HFFc6 (cell line): Measurements from ENCODE around the gene AP4E1. TPM values are rescaled to one million over a fixed set of nuclear protein-coding genes. Genes with fewer than 3 reads are reported as not detected.
"Not testable (repeated sequence)": the region's sequence is repeated elsewhere in the genome, so short reads cannot be mapped to it uniquely, and the experiment has no call there.

Experiments used
- DNase-seq: peaks from one replicate; pipeline ENCODE4 v3.0.0-alpha.2; 2018
- H3K27ac Mint-ChIP-seq: 2 replicates; pipeline ENCODE4 v1.8.0; 2020; ENCODE audit warnings: mild to moderate bottlenecking, mixed read lengths
- H3K27me3 Mint-ChIP-seq: 2 replicates; pipeline ENCODE4 v1.8.0; 2021; ENCODE audit warnings: mild to moderate bottlenecking, moderate library complexity, mixed read lengths; ENCODE audit not compliant: insufficient read depth
- H3K36me3 Mint-ChIP-seq: 2 replicates; pipeline ENCODE4 v1.8.0; 2021; ENCODE audit warnings: low read depth, mixed read lengths
- H3K4me1 Mint-ChIP-seq: 2 replicates; pipeline ENCODE4 v1.8.0; 2020; ENCODE audit warnings: low read depth, mixed read lengths
- H3K4me3 Mint-ChIP-seq: 2 replicates; pipeline ENCODE4 v1.8.0; 2020; ENCODE audit warnings: mild to moderate bottlenecking, moderate library complexity, mixed read lengths
- H3K9me3 Mint-ChIP-seq: 2 replicates; pipeline ENCODE4 v1.8.0; 2020; ENCODE audit warnings: mild to moderate bottlenecking, mixed read lengths
- CTCF ChIP-seq: fragments of 200-600 bp; sonication (generic); IDR thresholded peaks from 2 replicates; pipeline ENCODE4 v1.5.0; 2021; ENCODE audit warnings: antibody characterized with exemption, mild to moderate bottlenecking
- total RNA-seq, 6 experiments: library from RNA; stranded (reverse); fragmentation: NEBNext Ultra II Directional; extraction: Animal tissue kit (Norgen Biotek cat#: 25700); gene quantifications; 2 replicates in 1 of 6; 3 replicates in 5 of 6; pipeline ENCODE4 v1.2.3, GENCODE V29; 2021

The AP4E1 gene
- total RNA-seq, 6 experiments from 2014 or later = 14.3 to 17.5 (median 16.2) TPM

- no peak for TF ChIP-seq CTCF
- Mint-ChIP-seq H3K4me3 (no peak overlapping the region), H3K27me3 (no peaks in the 10 kb centered on the region), H3K9me3 (peaks cover 2% of the 10 kb centered on the region), H3K27ac (no peak overlapping the region), H3K36me3 (peaks cover 9% of the 10 kb centered on the region), H3K4me1 (peaks cover 25% of the 10 kb centered on the region)
- DNase-seq = no peak
These were observed 116.4 kb downstream of the AP4E1 start for GRCh38 chr15:51024735-51025453.

- Mint-ChIP-seq H3K4me3 (no peak overlapping the region), H3K27me3 (no peaks in the 10 kb centered on the region), H3K4me1 (peaks cover 31% of the 10 kb centered on the region), H3K36me3 (peaks cover 6% of the 10 kb centered on the region; the same call in 1 of the 2 replicates), H3K27ac (no peak overlapping the region), H3K9me3 (no peaks in the 10 kb centered on the region)
- no peak for TF ChIP-seq CTCF
- DNase-seq = no peak
These were observed 117.0 kb downstream of the AP4E1 start for GRCh38 chr15:51025454-51025846.

GRCh38 chr15:51030649-51031316 lies 122.3 kb downstream of the AP4E1 start:
- peaks cover 21% of the 10 kb centered on the region for H3K4me1 Mint-ChIP-seq
- no peak for TF ChIP-seq CTCF
- DNase-seq = peak; percentile 86
- H3K36me3 Mint-ChIP-seq = peaks cover 6% of the 10 kb centered on the region; the same call in 1 of the 2 replicates
- peak overlapping the region; percentile 31; the same call in 1 of the 2 replicates for H3K4me3 Mint-ChIP-seq
- H3K27me3 Mint-ChIP-seq = no peaks in the 10 kb centered on the region
- peak overlapping the region; percentile 96 for H3K27ac Mint-ChIP-seq
- H3K9me3 Mint-ChIP-seq = no peaks in the 10 kb centered on the region

GRCh38 chr15:51037474-51037873 lies 129.0 kb downstream of the AP4E1 start:
- H3K27me3 Mint-ChIP-seq, H3K9me3 Mint-ChIP-seq, H3K4me3 Mint-ChIP-seq: not testable (repeated sequence)

GRCh38 chr15:51038162-51038973 lies 129.9 kb downstream of the AP4E1 start:
- Mint-ChIP-seq H3K4me3 (no peak overlapping the region), H3K27me3 (no peaks in the 10 kb centered on the region), H3K27ac (no peak overlapping the region), H3K4me1 (no peaks in the 10 kb centered on the region), H3K9me3 (no peaks in the 10 kb centered on the region), H3K36me3 (peaks cover 6% of the 10 kb centered on the region)
- no peak for DNase-seq
- TF ChIP-seq CTCF = peak; percentile 32

More at GRCh38 chr15:51037474-51037873, 129.0 kb downstream of the AP4E1 start:
- H3K4me1 Mint-ChIP-seq, H3K36me3 Mint-ChIP-seq, DNase-seq, H3K27ac Mint-ChIP-seq: not testable (repeated sequence)
